Naive thymus-derived CD4-positive, alpha-beta T cell (primary cell): Measurements from ENCODE around the gene CES4A. TPM values are rescaled to one million over a fixed set of nuclear protein-coding genes. Genes with fewer than 3 reads are reported as not detected.
"Not testable (repeated sequence)": the region's sequence is repeated elsewhere in the genome, so short reads cannot be mapped to it uniquely, and the experiment has no call there.

ENCODE experiments used
- ATAC-seq: fragments of 150-1000 bp; cut with Tn5 transposase; 2 replicates; pipeline ENCODE4 v1.10.0; 2021; ENCODE audit warnings: mild to moderate bottlenecking, moderate library complexity
- CTCF ChIA-PET: fragments of 350-600 bp; sonication (Branson Sonifier 250); formaldehyde crosslinking; loops from one replicate; lab custom pipeline; 2021; ENCODE audit warnings: antibody characterized with exemption; lab: Charles Lee
- POLR2A ChIA-PET: fragments of 350-600 bp; sonication (Branson Sonifier 250); formaldehyde crosslinking; loops from one replicate; lab custom pipeline; 2021; ENCODE audit warnings: antibody characterized with exemption, inconsistent platforms; lab: Charles Lee
- DNase-seq, 9 donors: peaks; one replicate each; pipeline versions ENCODE4 v3.0.0 to v3.0.0-alpha.2; 2020 to 2022; ENCODE audit warnings: mixed read lengths in 1 of 9
- H3K27ac ChIP-seq: one replicate; pipeline ENCODE4 v1.7.0; 2013; ENCODE audit warnings: mild to moderate bottlenecking, low read depth, low read length, moderate library complexity
- H3K27me3 ChIP-seq, 2 donors: one replicate each; pipeline ENCODE4 v1.7.0; 2013; ENCODE audit warnings: low read length in 2 of 2, mild to moderate bottlenecking in 2 of 2, moderate library complexity in 2 of 2; ENCODE audit not compliant: control insufficient read depth in 2 of 2, insufficient read depth in 2 of 2
- H3K36me3 ChIP-seq, 3 experiments: 1 replicate in 2 of 3; 2 replicates in 1 of 3; pipeline ENCODE4 v1.7.0; 2013; ENCODE audit warnings: low read length in 3 of 3, mild to moderate bottlenecking in 3 of 3, moderate library complexity in 1 of 3; ENCODE audit not compliant: insufficient read depth in 3 of 3, control insufficient read depth in 2 of 3
- H3K4me1 ChIP-seq, 2 donors: one replicate each; pipeline ENCODE4 v1.7.0; 2013; ENCODE audit warnings: low read length in 2 of 2, mild to moderate bottlenecking in 2 of 2, moderate library complexity in 1 of 2; ENCODE audit not compliant: control insufficient read depth in 2 of 2, insufficient read depth in 2 of 2
- H3K4me3 ChIP-seq: 2 replicates; pipeline ENCODE4 v1.7.0; 2013; ENCODE audit warnings: mild to moderate bottlenecking, low read length
- H3K9me3 ChIP-seq, 3 experiments: 1 replicate in 2 of 3; 2 replicates in 1 of 3; pipeline ENCODE4 v1.7.0; 2013; ENCODE audit warnings: low read length in 3 of 3; ENCODE audit not compliant: control insufficient read depth in 2 of 3
- H3K27ac Mint-ChIP-seq, 9 donors: one replicate each; pipeline ENCODE4 v1.8.0; 2020 to 2022; ENCODE audit warnings: mixed read lengths in 9 of 9, mild to moderate bottlenecking in 8 of 9, moderate library complexity in 5 of 9, inconsistent platforms in 2 of 9
- H3K27me3 Mint-ChIP-seq, 5 donors: one replicate each; pipeline ENCODE4 v1.8.0; 2021 to 2022; ENCODE audit warnings: mixed read lengths in 5 of 5, mild to moderate bottlenecking in 1 of 5
- H3K36me3 Mint-ChIP-seq, 5 donors: one replicate each; pipeline ENCODE4 v1.8.0; 2020 to 2022; ENCODE audit warnings: mixed read lengths in 5 of 5, mild to moderate bottlenecking in 3 of 5, inconsistent platforms in 1 of 5
- H3K4me1 Mint-ChIP-seq, 7 donors: one replicate each; pipeline ENCODE4 v1.8.0; 2020 to 2022; ENCODE audit warnings: mixed read lengths in 7 of 7, mild to moderate bottlenecking in 3 of 7, inconsistent platforms in 1 of 7
- H3K4me3 Mint-ChIP-seq, 10 donors: one replicate each; pipeline ENCODE4 v1.8.0; 2020 to 2022; ENCODE audit warnings: mild to moderate bottlenecking in 10 of 10, mixed read lengths in 10 of 10, moderate library complexity in 6 of 10, inconsistent platforms in 2 of 10
- H3K9me3 Mint-ChIP-seq, 11 donors: one replicate each; pipeline ENCODE4 v1.8.0; 2020 to 2022; ENCODE audit warnings: mixed read lengths in 11 of 11, mild to moderate bottlenecking in 4 of 11, inconsistent platforms in 1 of 11, moderate library complexity in 1 of 11
- intact Hi-C, 2 donors: fragments of 100-400 bp; cut with micrococcal nuclease; formaldehyde crosslinking; loops; one replicate each; pipeline ENCODE4 v1.15.1; 2023
- polyA plus RNA-seq, 2 donors: library from polyadenylated mRNA; unstranded; fragments of 300-500 nt; fragmentation: Illumina TruSeq; gene quantifications; one replicate each; pipeline ENCODE4 v1.2.3, GENCODE V29; 2021
- total RNA-seq, 6 experiments: library from RNA in 5 of 6; stranded (reverse) in 5 of 6; gene quantifications; 1 replicate in 5 of 6; 2 replicates in 1 of 6; pipeline ENCODE4 v1.2.3 and lab custom pipeline; 2021 to 2026

CES4A gene
- total and polyA plus RNA-seq, 7 experiments from 2014 or later = 5.1 to 53.8 (median 20.5) TPM

GRCh38 chr16:66952430-66953110 is 35.8 kb upstream of the CES4A start:
- Histone ChIP-seq H3K4me3 (no peak overlapping the region), H3K4me1 (peaks cover 0 to 4% of the 10 kb centered on the region in 2 donors), H3K36me3 (no peaks in the 10 kb centered on the region), H3K9me3 (no peaks in the 10 kb centered on the region), H3K27me3 (no peaks in the 10 kb centered on the region), H3K27ac (no peak overlapping the region)
- Mint-ChIP-seq H3K27ac (no peak overlapping the region), H3K27me3 (peaks cover 35 to 46% (median 43%) of the 10 kb centered on the region in 5 donors), H3K4me3 (no peak overlapping the region), H3K36me3 (peaks cover 0 to 6% (median 0%) of the 10 kb centered on the region in 5 donors), H3K9me3 (peaks cover 0 to 7% (median 0%) of the 10 kb centered on the region in 11 donors), H3K4me1 (peaks cover 8 to 24% (median 14%) of the 10 kb centered on the region in 7 donors)
- POLR2A ChIA-PET = interaction anchor here (0.9 kb wide), 1 partner anchor 85 kb away, joined by 3 read pairs; no protein-coding TSS in a partner anchor
- DNase-seq (no peak), ATAC-seq (no peak)
- CTCF ChIA-PET = interaction anchor here (0.6 to 1.5 kb wide), 7 partner anchors 66 to 433 kb away, joined by 3 to 5 read pairs (median 3); no protein-coding TSS in a partner anchor
- intact Hi-C loops = no loop called here

GRCh38 chr16:66953462-66954096 is 34.8 kb upstream of the CES4A start:
- H3K27ac Mint-ChIP-seq = peak overlapping the region in 1 of 9 donors; percentile 4

GRCh38 chr16:66954097-66954659 is 34.2 kb upstream of the CES4A start:
- intact Hi-C loops = loop anchor here (1.0 to 2.0 kb wide), 6 partner anchors 23 to 445 kb away; no protein-coding TSS in a partner anchor
- H3K36me3 Mint-ChIP-seq = peaks cover 0 to 6% (median 0%) of the 10 kb centered on the region in 5 donors
- H3K27me3 ChIP-seq = no peaks in the 10 kb centered on the region
- peaks cover 11 to 27% (median 15%) of the 10 kb centered on the region in 7 donors for H3K4me1 Mint-ChIP-seq
- CTCF ChIA-PET = interaction anchor here (0.5 to 1.2 kb wide), 3 partner anchors 87 to 1976 kb away, joined by 3 read pairs; no protein-coding TSS in a partner anchor
- peak; percentile 46 to 78 (median 67) for DNase-seq
- POLR2A ChIA-PET = interaction anchor here (0.6 kb wide), 1 partner anchor 355 kb away, joined by 3 read pairs; no protein-coding TSS in a partner anchor
- H3K9me3 Mint-ChIP-seq = peaks cover 0 to 7% (median 0%) of the 10 kb centered on the region in 11 donors
- H3K27me3 Mint-ChIP-seq = peaks cover 31 to 40% (median 35%) of the 10 kb centered on the region in 5 donors
- H3K27ac Mint-ChIP-seq = peak overlapping the region in 1 of 9 donors; percentile 4
- ATAC-seq = peak; percentile 86
- no peak overlapping the region for H3K4me3 ChIP-seq
- no peaks in the 10 kb centered on the region for H3K9me3 ChIP-seq
- peak overlapping the region in 1 of 10 donors; percentile 5 for H3K4me3 Mint-ChIP-seq
- H3K27ac ChIP-seq = no peak overlapping the region
- no peaks in the 10 kb centered on the region for H3K36me3 ChIP-seq
- H3K4me1 ChIP-seq = no peaks in the 10 kb centered on the region

More at GRCh38 chr16:66953462-66954096, 34.8 kb upstream of the CES4A start:
- ATAC-seq (no peak), DNase-seq (no peak)
- Histone ChIP-seq H3K36me3 (no peaks in the 10 kb centered on the region), H3K27ac (no peak overlapping the region), H3K9me3 (no peaks in the 10 kb centered on the region), H3K4me3 (no peak overlapping the region), H3K27me3 (no peaks in the 10 kb centered on the region), H3K4me1 (no peaks in the 10 kb centered on the region)
- H3K36me3 Mint-ChIP-seq = peaks cover 0 to 6% (median 0%) of the 10 kb centered on the region in 5 donors
- POLR2A ChIA-PET = interaction anchor here (0.6 to 0.9 kb wide), 2 partner anchors 86 to 356 kb away, joined by 3 read pairs; no protein-coding TSS in a partner anchor
- intact Hi-C loops = loop anchor here (1.0 to 2.0 kb wide), 6 partner anchors 23 to 446 kb away; no protein-coding TSS in a partner anchor
- H3K9me3 Mint-ChIP-seq = peaks cover 0 to 7% (median 0%) of the 10 kb centered on the region in 11 donors
- H3K27me3 Mint-ChIP-seq = peaks cover 35 to 45% (median 37%) of the 10 kb centered on the region in 5 donors
- CTCF ChIA-PET = interaction anchor here (0.5 to 1.5 kb wide), 3 partner anchors 78 to 204 kb away, joined by 3 read pairs; no protein-coding TSS in a partner anchor
- peaks cover 7 to 24% (median 13%) of the 10 kb centered on the region in 7 donors for H3K4me1 Mint-ChIP-seq
- H3K4me3 Mint-ChIP-seq = peak overlapping the region in 1 of 10 donors; percentile 5

- H3K27me3 Mint-ChIP-seq = peaks cover 19 to 28% (median 23%) of the 10 kb centered on the region in 5 donors
- H3K4me3 ChIP-seq, H3K36me3 ChIP-seq, H3K36me3 Mint-ChIP-seq, POLR2A ChIA-PET, H3K27ac Mint-ChIP-seq, DNase-seq, H3K27ac ChIP-seq, H3K4me1 ChIP-seq, H3K9me3 ChIP-seq, H3K27me3 ChIP-seq, ATAC-seq, CTCF ChIA-PET, H3K4me3 Mint-ChIP-seq, H3K9me3 Mint-ChIP-seq: not testable (repeated sequence)
- intact Hi-C loops = loop anchor here in 1 of 2 donors (2.0 kb wide), 2 partner anchors 21 to 63 kb away; no protein-coding TSS in a partner anchor
- peaks cover 9 to 23% (median 13%) of the 10 kb centered on the region in 7 donors for H3K4me1 Mint-ChIP-seq
Observed at GRCh38 chr16:66955363-66956153, 32.8 kb upstream of the CES4A start.

GRCh38 chr16:66956154-66956457 is 32.3 kb upstream of the CES4A start:
- peaks cover 12 to 26% (median 13%) of the 10 kb centered on the region in 7 donors for H3K4me1 Mint-ChIP-seq
- H3K27me3 ChIP-seq, H3K27ac Mint-ChIP-seq, H3K9me3 ChIP-seq, H3K36me3 Mint-ChIP-seq, POLR2A ChIA-PET, H3K36me3 ChIP-seq, CTCF ChIA-PET, H3K9me3 Mint-ChIP-seq, ATAC-seq, H3K27ac ChIP-seq, intact Hi-C loops, DNase-seq, H3K4me3 Mint-ChIP-seq, H3K4me3 ChIP-seq, H3K4me1 ChIP-seq: not testable (repeated sequence)
- H3K27me3 Mint-ChIP-seq = peaks cover 16 to 25% (median 21%) of the 10 kb centered on the region in 5 donors
